A549 treated with Mapracorat at 1 μM for 4 hours (cell line): ENCODE measurements around the gene NEUROG1. TPM values are rescaled to one million over a fixed set of nuclear protein-coding genes. Genes with fewer than 3 reads are reported as not detected.

Experiments
- total RNA-seq: library from RNA; stranded (reverse); fragments of 200-300 nt; extraction: Qiagen RNA extraction; gene quantifications from 5 replicates; pipeline ENCODE4 v1.2.3, GENCODE V29; 2022

NEUROG1 gene, protein sequence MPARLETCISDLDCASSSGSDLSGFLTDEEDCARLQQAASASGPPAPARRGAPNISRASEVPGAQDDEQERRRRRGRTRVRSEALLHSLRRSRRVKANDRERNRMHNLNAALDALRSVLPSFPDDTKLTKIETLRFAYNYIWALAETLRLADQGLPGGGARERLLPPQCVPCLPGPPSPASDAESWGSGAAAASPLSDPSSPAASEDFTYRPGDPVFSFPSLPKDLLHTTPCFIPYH
- total RNA-seq, result not detected in 5 replicates

GRCh38 chr5:135535820-135536801 lies at the start of gene NEUROG1:
TSS of gene NEUROG1 (minus strand) at chr5:135535964. CDS start at chr5:135535690, 274 bp downstream.

GRCh38 chr5:135578685-135579341 lies 43.0 kb upstream of the NEUROG1 start, which contains the start of gene CXCL14:
TSS of gene CXCL14 (minus strand) at chr5:135578991. CDS start at chr5:135578778, 213 bp downstream.

Other genes starting within 250 kb of the NEUROG1 start
- 171 to 210 TPM (median 202 TPM) in 5 replicates for gene MACROH2A1, start 136.7 kb downstream of the NEUROG1 start, total RNA-seq
- gene DCANP1, start 88.6 kb downstream of the NEUROG1 start, total RNA-seq, result not detected in 5 replicates
- gene TIFAB, start 83.6 kb downstream of the NEUROG1 start, total RNA-seq, result not detected in 5 replicates
- gene CXCL14, start 43.0 kb upstream of the NEUROG1 start, total RNA-seq, result 0.09 to 0.24 TPM (median 0.17 TPM) in 3 of 5 replicates, not detected in the others